ENCODE measurements around the gene GRM7. TPM values are rescaled to one million over a fixed set of nuclear protein-coding genes. Genes with fewer than 3 reads are reported as not detected.

The GRM7 gene
- total and polyA plus RNA-seq, 2 donors (not counting 1 experiment from before 2014, with no cell fraction given): not detected

- ATAC-seq (ENCODE audit: low read depth): no peak
- H3K27me3 Mint-ChIP-seq: no peaks in the 10 kb centered on the region
These were observed 422.1 kb downstream of the GRM7 start for GRCh38 chr3:7282988-7283387.

GRCh38 chr3:7285505-7285904 is 424.6 kb downstream of the GRM7 start:
- Mint-ChIP-seq H3K27me3 (no peaks in the 10 kb centered on the region), H3K27ac (no peak overlapping the region), H3K4me1 (no peaks in the 10 kb centered on the region), H3K4me3 (no peak overlapping the region), H3K9me3 (ENCODE audit: insufficient read depth) (no peaks in the 10 kb centered on the region)
- POLR2A ChIA-PET: no interaction called here
- WGBS (ENCODE audit: insufficient coverage): no CpG with 5 or more reads among the region's 3 CpGs
- no peaks in the 10 kb centered on the region for H3K27me3 ChIP-seq (replicated peaks in 1 of 4; ENCODE audit: control extremely low read depth in 1 of 4, control insufficient read depth in 3 of 4, insufficient read depth in 4 of 4, low read length in 3 of 4)
- DNase-seq (no peak), ATAC-seq (ENCODE audit: low read depth) (no peak)
- TF ChIP-seq EZH2 (IDR thresholded peaks at IDR 0.05; ENCODE audit: borderline replicate concordance, insufficient read depth, low read depth, low read length, poor library complexity, severe bottlenecking) (no peak), CTCF (IDR thresholded peaks at IDR 0.05) (no peak)
- intact Hi-C loops (cut with micrococcal nuclease): no loop called here
- H3K4me1 ChIP-seq (ENCODE audit: control insufficient read depth in 2 of 2, insufficient read depth in 2 of 2, low read length in 2 of 2): no peaks in the 10 kb centered on the region
- H3K9me3 ChIP-seq (ENCODE audit: control extremely low read depth in 1 of 3, control insufficient read depth in 2 of 3, insufficient read depth in 1 of 3, low read length in 2 of 3): peaks cover 0 to 4% (median 0%) of the 10 kb centered on the region in 3 donors
- no peak overlapping the region for H2AFZ ChIP-seq (ENCODE audit: insufficient read depth, low read depth, low read length, poor library complexity, severe bottlenecking)
- no peaks in the 10 kb centered on the region for H4K20me1 ChIP-seq (ENCODE audit: control insufficient read depth, insufficient read depth, low read length, poor library complexity, severe bottlenecking)
- no peak overlapping the region for H3K4me2 ChIP-seq (replicated peaks; ENCODE audit: low read depth, low read length, poor library complexity, severe bottlenecking)
- no peaks in the 10 kb centered on the region for H3K36me3 ChIP-seq (replicated peaks in 1 of 2; ENCODE audit: control extremely low read depth in 1 of 2, control insufficient read depth in 1 of 2, extremely low read depth in 1 of 2, insufficient read depth in 2 of 2, low read length in 1 of 2)
- H3K9ac ChIP-seq (ENCODE audit: low read length): no peak overlapping the region
- no peak overlapping the region for H3K4me3 ChIP-seq (ENCODE audit: control extremely low read depth in 1 of 5, extremely low read depth in 1 of 5, insufficient read depth in 1 of 5, low read depth in 2 of 5, low read length in 4 of 5)
- CTCF ChIA-PET: no interaction called here
- no peak overlapping the region for H3K27ac ChIP-seq (ENCODE audit: low read length in 2 of 2)
- H3K79me2 ChIP-seq (ENCODE audit: control insufficient read depth, insufficient read depth, low read length): no peaks in the 10 kb centered on the region

More at GRCh38 chr3:7282988-7283387, 422.1 kb downstream of the GRM7 start:
- CTCF ChIA-PET: no interaction called here
- Histone ChIP-seq H3K9ac (ENCODE audit: low read length) (no peak overlapping the region), H4K20me1 (ENCODE audit: control insufficient read depth, insufficient read depth, low read length, poor library complexity, severe bottlenecking) (no peaks in the 10 kb centered on the region), H3K4me3 (ENCODE audit: control extremely low read depth in 1 of 5, extremely low read depth in 1 of 5, insufficient read depth in 1 of 5, low read depth in 2 of 5, low read length in 4 of 5) (no peak overlapping the region), H3K27ac (ENCODE audit: low read length in 2 of 2) (no peak overlapping the region), H3K36me3 (replicated peaks in 1 of 2; ENCODE audit: control extremely low read depth in 1 of 2, control insufficient read depth in 1 of 2, extremely low read depth in 1 of 2, insufficient read depth in 2 of 2, low read length in 1 of 2) (no peaks in the 10 kb centered on the region), H3K27me3 (replicated peaks in 1 of 4; ENCODE audit: control extremely low read depth in 1 of 4, control insufficient read depth in 3 of 4, insufficient read depth in 4 of 4, low read length in 3 of 4) (no peaks in the 10 kb centered on the region), H2AFZ (ENCODE audit: insufficient read depth, low read depth, low read length, poor library complexity, severe bottlenecking) (no peak overlapping the region), H3K79me2 (ENCODE audit: control insufficient read depth, insufficient read depth, low read length) (no peaks in the 10 kb centered on the region), H3K9me3 (ENCODE audit: control extremely low read depth in 1 of 3, control insufficient read depth in 2 of 3, insufficient read depth in 1 of 3, low read length in 2 of 3) (peaks cover 0 to 4% (median 0%) of the 10 kb centered on the region in 3 donors), H3K4me2 (replicated peaks; ENCODE audit: low read depth, low read length, poor library complexity, severe bottlenecking) (no peak overlapping the region), H3K4me1 (ENCODE audit: control insufficient read depth in 2 of 2, insufficient read depth in 2 of 2, low read length in 2 of 2) (no peaks in the 10 kb centered on the region)
- DNase-seq: no peak
- POLR2A ChIA-PET: no interaction called here
- TF ChIP-seq CTCF (IDR thresholded peaks at IDR 0.05) (no peak), EZH2 (IDR thresholded peaks at IDR 0.05; ENCODE audit: borderline replicate concordance, insufficient read depth, low read depth, low read length, poor library complexity, severe bottlenecking) (no peak)
- H3K9me3 Mint-ChIP-seq (ENCODE audit: insufficient read depth): no peaks in the 10 kb centered on the region
- 100% methylated on average over 1 of the region's 4 CpGs for WGBS (ENCODE audit: insufficient coverage)
- intact Hi-C loops (cut with micrococcal nuclease): no loop called here
- H3K4me1 Mint-ChIP-seq: no peaks in the 10 kb centered on the region
- H3K27ac Mint-ChIP-seq: no peak overlapping the region
- no peak overlapping the region for H3K4me3 Mint-ChIP-seq
